ENCODE data around the gene RPS25. TPM values are rescaled to one million over a fixed set of nuclear protein-coding genes. Genes with fewer than 3 reads are reported as not detected.
"Not testable (repeated sequence)": the region's sequence is repeated elsewhere in the genome, so short reads cannot be mapped to it uniquely, and the experiment has no call there.

The RPS25 gene
- 100 to 1,000 TPM; 652 to 750 TPM for total RNA-seq
- long read RNA-seq, transcript RPS25-202 (5 exons, 835 nt): major isoform, 254 of 270 reads
- long read RNA-seq, partial matches to known transcripts: 2 of 270 reads
- long read RNA-seq, other reads (novel, unspliced or antisense): 10 of 270 reads

DNA sequence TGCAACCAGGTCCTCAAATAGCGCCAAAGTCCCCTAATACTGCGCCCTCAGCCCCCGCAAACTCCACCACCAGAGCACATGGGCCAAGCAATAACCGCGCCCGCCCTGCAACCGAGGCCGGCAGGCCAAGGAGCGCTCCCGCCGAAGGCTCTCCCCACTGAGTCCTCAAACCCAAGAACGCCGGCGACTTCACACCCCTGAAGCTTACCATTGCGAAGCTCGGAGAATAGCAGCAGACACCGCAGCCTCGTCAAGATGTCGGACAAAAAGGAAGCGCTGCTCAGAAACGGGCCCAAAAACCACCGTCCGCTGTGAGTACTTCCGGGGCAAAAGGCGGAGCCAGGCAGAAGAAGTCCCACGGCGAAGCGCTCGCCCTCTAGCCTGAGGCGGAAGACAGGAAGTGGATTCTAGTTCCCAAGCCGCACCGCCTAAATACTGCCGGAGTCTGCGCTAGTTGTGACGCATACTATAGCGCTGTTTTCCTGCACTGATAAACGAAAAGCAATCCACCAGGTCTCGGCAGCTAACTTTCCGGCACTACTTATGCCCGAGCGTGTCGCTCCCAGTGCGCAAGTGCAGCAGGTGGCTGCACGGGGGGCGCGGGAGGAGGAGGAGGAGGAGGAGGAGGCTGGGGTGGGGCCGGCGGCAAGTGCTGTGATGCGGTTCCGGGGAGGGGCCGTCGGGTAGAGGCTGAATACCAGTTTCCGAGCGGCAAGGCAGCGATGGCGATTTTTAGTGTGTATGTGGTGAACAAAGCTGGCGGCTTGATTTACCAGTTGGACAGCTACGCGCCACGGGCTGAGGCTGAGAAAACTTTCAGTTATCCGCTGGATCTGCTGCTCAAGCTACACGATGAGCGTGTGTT lies at the start of gene RPS25, which contains the start of gene TRAPPC4:
Gene RPS25 (minus strand): TSS at position 270 of the 865 bp plus-strand sequence. CDS start 59 bp downstream, at position 211.
Gene TRAPPC4 (plus strand): TSS at position 693 of the 865 bp plus-strand sequence. CDS start 30 bp downstream, at position 723.
- intact Hi-C loops (cut with DNase I, micrococcal nuclease): no loop called here
- ATAC-seq: peak; percentile 85
- DNase-seq: peak; percentile 95 to 97

DNA sequence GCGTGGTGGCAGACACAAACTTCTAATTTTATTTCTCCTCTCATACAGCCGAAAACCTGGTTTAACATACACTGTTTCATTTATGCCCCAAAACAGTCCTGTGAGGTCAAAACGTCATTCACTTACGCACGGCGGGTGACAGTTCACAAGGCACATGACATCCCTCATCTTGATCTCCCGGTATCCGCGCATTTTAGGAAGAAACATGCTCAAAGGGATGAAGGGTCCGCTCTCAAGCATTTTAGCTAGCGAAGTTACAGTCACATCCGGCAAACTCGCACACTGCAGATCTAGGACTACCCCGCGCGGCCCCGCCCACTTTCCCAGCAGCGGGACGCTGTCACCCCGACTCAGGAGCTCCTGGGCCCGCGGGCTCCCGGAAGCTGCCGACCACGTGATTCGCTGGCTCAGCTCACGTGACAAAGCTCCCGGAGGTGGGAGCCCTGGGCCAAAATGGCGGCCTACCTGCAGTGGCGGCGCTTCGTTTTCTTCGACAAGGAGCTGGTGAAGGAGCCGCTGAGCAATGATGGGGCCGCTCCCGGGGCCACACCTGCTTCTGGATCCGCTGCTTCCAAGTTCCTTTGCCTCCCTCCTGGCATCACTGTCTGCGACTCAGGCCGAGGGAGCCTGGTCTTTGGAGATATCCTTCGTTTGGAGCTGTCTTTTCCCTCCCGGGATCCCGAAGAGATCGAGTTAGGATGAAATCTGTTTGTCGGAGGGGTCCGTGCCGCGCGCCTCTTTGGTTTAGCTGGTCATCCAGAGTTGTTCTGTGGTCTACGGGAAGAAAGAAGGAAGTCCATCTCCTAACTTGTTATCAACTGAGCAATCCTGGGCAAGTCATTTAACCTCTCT lies 49.5 kb upstream of the RPS25 start, which contains the start of gene VPS11:
Gene VPS11 (plus strand): TSS at position 448 of the 852 bp plus-strand sequence. CDS start 6 bp downstream, at position 454.
- DNase-seq: peak; percentile 99
- peak; percentile 98 for ATAC-seq
- intact Hi-C loops (cut with DNase I, micrococcal nuclease): no loop called here

DNA sequence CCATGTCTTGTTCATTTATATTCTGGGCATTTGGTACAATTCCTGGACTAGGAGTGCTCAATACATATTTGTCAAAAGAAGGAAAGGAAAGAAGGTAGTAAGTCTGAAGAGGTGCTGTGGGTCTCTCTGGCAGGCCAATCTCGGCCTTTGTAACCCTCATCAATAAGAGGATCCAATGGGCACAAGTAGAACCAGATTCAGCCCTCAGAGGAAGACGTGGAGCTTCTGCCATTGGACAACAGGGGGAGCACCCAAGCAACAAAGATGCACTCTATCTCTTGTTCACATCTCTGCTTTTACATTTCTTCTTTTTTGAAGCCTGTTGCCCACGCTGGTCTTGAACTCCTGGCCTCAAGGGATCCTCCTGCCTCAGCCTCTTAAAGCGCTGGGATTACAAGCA lies 47.2 kb upstream of the RPS25 start:
- no peak for DNase-seq

DNA sequence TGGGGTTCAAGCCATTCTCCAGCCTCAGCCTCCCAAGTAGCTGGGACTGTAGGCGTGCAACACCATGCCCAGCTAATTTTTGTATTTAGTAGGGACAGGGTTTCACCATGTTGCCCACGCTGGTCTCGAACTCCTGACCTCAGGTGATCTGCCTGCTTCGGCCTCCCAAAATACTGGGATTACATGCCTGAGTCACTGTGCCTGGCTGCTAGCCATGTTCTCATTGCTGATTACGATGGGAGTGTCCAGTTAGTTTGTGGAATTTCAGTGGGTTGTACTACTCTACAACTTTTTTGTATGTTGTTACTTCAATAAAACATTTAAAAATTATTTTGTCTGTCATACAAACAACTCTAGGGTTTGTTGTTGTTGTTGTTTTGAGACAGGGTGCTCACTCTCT lies 44.6 kb upstream of the RPS25 start:
- DNase-seq (no peak), ATAC-seq (no peak)
- intact Hi-C loops (cut with DNase I, micrococcal nuclease): no loop called here

More for the DNA sequence above, 47.2 kb upstream of the RPS25 start:
- ATAC-seq: no peak
- intact Hi-C loops (cut with DNase I, micrococcal nuclease): no loop called here

DNA sequence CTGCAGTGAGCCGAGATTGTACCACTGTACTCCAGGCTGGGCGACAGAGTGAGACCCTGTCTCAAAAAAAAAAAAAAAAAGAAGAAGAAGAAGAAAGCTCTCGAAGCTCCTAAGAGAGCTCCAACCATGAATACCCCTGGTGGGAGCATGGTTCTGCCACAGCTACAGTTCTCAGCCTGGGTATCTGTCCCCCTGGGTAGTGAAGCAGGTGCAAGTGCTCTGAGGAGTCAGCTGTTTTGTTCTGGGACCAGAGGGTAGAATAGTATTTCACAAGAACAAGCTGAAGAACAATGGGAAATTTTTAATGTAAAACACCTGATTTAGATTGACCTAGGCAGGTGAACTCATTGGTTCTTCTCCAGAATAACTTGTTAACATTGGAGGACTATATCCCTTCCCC lies 43.1 kb upstream of the RPS25 start:
- ATAC-seq (no peak), DNase-seq (no peak)
- intact Hi-C loops (cut with DNase I, micrococcal nuclease): no loop called here

DNA sequence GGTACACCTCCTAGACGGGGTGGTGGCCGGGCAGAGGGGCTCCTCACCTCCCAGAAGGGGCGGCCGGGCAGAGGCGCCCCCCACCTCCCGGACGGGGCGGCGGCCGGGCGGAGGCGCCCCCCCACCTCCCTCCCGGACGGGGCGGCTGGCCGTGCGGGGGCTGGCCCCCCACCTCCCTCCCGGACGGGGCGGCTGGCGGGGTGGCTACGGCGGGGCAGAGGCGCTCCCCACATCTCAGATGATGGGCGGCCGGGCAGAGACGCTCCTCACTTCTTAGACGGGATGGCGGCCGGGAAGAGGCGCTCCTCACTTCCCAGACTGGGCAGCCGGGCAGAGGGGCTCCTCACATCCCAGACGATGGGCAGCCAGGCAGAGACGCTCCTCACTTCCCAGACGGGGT lies 41.0 kb upstream of the RPS25 start:
- ATAC-seq; intact Hi-C loops (cut with DNase I, micrococcal nuclease); DNase-seq: not testable (repeated sequence)

DNA sequence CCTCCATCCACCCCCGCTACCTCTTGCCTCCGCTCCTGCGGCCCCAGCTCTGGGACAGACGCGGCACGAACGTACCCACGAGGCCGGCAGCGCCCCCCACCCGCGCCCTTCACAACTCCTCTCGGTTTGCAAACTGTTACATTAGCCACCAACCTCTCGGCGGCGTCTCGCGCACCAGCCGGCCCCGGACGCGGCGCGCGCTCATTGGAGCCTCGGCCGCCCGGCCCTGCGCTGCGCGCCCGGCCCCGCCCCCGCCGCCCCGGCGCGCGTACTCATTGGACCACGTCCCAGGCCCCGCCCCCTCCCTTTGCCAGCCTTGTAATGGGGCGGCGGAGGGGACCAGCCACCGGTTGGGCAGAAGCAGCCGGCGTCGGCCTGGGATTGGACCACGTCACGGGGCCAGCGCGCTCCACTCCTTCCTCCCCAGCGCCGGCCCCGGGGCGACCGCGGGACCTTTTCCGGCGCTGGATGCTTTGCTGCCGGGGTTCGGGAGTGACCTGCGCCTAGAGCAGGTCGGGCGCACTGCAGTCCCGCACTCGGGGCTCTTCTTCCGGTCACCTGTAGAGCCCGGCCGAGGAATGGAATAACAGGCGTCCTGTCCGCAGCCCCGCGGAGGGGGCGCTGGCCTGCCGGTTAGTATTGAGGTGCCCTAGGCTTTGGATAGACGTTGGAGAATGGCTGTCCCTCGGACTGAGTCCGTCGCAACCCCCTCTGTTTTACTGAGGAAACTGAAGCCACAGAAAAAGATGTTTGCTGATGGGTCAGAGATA lies 39.0 kb upstream of the RPS25 start, which contains the start of gene HYOU1:
Gene HYOU1 (minus strand): TSS at position 206 of the 770 bp plus-strand sequence. CDS start 1,045 bp downstream, outside the sequence.
- DNase-seq: peak; percentile 98 to 100
- ATAC-seq: peak; percentile 93
- intact Hi-C loops (cut with DNase I, micrococcal nuclease): no loop called here

DNA sequence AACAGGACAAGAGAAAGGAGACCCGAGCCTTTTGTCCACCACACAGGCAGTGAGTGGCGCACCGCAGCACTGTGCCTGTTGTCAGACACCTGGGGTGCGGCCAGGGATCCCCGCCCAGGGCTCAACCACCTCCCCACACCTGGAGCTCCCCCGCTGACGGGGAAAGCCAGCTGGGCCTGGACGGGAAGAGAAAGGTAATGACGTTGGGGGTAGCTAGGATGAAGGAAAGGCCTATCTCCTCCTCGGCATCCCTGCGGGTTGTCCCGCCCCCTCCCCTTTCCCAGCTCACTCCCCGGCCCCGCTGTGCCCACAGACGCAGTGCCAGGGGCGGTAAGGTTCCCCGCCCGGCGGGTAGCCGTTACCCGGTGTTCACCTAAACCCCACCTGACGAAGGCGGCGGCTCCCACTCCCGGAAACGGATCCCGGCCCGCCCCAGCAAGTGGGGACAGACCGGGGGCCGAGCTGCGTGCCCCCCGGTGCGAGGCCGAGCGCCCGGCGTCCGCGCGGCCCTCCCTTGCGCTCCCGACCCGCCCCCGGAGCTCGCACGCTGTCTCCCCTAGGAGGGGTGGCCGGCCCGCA lies 38.4 kb upstream of the RPS25 start:
- ATAC-seq: peak; percentile 51
- intact Hi-C loops (cut with DNase I, micrococcal nuclease): no loop called here
- DNase-seq: peak; percentile 64 to 66

DNA sequence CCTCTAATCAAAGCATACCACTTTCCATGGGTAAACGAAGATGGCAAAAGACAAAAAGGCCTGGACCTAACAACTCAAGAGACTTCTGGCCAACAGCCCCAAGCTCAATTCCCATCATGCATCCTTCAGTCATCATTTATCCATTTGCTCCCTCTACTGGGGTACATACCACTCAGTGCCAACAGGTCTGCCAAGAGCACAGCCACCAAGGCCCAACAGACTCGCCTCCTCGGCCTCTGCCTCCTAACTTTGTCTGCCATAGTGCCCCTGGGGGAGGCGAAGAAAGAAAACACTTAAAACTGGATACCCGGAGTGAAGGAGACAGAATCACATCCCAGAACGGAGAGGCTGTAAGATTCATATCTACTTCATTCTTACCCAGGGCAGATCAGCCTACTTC lies 37.8 kb upstream of the RPS25 start:
- no peak for ATAC-seq
- intact Hi-C loops (cut with DNase I, micrococcal nuclease): no loop called here
- DNase-seq: no peak

DNA sequence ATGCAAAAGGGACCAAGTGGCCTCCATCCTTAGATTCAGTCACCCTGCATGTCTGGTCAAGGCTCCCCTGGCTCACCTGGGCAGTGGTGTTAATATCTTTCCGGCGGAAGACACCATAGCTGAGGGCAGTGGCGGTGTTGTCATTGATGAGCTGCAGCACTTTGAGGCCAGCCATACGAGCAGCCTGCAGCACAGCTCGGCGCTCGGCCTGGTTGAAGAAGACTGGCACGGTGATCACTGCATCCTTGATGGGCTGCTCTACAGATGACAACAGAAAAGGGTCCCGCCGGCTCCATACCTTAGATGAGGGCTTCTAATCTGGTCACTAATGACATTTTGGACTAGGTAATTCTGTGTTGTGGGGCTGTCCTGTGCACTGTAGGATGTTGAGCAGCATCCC lies 36.3 kb upstream of the RPS25 start:
- DNase-seq (no peak), ATAC-seq (no peak)
- intact Hi-C loops (cut with DNase I, micrococcal nuclease): no loop called here

DNA sequence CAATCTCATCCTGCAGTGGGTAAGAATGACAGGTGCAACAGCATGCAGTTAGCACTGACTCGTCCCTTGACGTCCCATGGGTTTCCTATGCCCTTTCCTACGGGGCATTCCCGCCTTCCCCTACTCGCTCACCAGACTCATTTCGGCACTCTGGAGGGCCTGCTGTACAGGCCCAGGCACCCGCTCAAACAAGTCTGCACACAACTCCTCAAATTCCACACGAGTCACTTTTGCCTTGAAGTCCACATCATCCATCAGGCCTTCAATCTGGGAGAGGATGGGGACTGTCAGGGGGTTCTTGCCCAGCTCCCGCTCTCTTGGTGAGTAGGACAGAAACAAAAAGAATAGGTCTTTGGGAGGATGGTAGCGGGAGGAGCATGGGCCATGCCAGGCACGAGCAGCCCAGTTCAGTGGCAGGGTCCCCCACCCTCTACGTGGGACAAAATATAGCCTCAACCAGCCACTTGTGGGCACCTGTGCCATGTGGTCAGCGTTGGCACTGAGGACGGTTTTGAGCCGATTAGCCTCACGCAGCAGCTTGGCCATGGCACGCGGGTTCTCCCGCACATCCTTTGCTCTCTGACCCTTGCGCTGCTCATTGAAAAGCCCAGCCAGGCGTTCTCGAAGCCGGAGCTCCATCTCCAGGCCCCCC lies 34.1 kb upstream of the RPS25 start:
- ATAC-seq: no peak
- intact Hi-C loops (cut with DNase I, micrococcal nuclease): no loop called here
- DNase-seq: no peak

DNA sequence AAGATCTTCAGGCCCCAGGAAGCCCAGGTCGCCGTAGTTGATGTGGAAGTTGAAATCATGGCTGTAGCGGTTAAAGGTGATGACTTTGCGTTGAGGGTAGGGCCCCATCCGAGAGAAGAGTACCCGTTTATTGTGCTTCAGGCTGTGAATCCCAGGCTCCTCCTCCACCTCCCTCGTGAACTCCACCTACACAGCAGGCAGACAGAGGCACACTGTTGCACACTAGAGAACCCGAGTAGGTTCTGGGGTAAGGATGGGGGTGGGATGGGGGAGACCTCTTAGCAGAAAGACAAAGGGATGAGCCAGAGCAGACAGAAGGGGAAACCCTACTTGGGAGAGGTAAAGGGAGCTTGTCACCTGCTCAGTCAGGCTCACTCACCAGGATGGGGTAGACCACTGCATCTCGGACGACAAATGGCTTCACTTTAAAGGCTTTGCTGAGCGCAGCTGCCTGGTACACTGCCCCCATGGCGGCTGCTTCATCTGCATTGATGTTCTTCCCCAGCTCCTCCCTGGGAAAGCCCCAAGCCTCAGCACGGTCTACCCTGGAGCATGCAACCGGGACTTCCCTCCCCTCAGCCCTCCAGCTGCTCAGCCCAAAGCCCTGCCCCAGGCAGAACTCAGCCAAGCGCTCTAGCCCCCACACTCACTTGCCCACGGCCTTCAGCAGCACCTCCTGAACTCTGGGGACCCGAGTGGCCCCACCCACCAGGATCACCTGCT lies 33.5 kb upstream of the RPS25 start:
- DNase-seq (no peak), ATAC-seq (no peak)
- intact Hi-C loops (cut with DNase I, micrococcal nuclease): no loop called here

DNA sequence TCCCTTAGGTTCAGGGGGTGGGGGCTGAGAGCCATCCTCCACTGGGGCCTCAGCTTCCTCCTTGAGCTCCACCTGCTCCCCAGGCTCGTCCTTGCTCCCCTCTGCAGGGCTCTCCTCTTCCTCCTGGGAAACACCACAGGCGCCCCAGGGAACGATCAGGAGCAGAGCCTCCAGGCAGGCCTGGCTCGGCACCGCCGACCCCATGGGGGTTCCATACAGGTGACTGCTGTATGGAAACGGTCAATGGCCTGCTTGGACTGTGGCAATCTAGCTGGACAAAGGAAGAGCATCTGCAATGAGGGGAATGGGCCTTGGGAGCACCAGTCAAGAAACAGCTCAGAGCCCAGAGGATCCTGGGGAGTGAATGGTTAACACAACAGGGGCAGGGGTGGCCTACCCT lies 30.9 kb upstream of the RPS25 start:
- ATAC-seq (no peak), DNase-seq (no peak)
- intact Hi-C loops (cut with DNase I, micrococcal nuclease): no loop called here

DNA sequence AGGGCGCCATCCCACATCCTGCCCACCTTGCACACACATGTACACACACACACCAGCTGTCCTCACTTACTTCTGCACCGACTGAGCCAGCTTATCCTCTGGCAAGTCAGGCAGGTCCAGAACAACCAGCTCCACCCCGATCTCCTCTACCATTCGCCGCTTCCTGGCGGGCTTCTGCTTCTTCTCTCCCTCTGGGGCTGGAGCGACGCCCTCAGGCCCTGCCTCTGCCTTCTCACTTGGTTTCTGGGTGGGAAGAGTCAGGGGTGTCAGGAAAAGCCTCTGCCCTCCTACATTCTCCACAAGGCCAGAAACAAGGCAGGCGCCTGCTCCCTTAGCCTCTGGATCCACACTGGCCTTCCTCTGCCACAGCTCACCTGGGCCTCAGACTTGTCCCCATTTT lies 30.5 kb upstream of the RPS25 start:
- DNase-seq: no peak
- ATAC-seq: no peak
- intact Hi-C loops (cut with DNase I, micrococcal nuclease): no loop called here

DNA sequence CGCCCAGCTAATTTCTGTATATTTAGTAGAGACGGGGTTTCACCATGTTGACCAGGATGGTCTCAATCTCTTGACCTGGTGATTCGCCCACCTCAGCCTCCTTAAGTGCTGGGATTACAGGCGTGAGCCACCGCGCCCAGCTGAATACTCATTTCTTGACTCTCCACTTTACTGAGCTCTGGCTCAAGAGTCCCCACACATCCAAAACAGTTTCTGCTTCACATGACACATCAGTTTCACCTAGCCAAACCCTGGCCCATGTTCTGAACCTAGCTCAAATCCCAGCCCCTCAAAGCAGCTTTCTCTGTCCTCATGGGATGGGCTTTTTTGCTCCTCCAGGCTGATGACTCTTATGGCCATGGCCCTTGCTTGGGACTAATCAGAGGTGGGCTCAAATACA lies 29.1 kb upstream of the RPS25 start:
- no peak for DNase-seq
- intact Hi-C loops (cut with DNase I, micrococcal nuclease): no loop called here
- no peak for ATAC-seq

DNA sequence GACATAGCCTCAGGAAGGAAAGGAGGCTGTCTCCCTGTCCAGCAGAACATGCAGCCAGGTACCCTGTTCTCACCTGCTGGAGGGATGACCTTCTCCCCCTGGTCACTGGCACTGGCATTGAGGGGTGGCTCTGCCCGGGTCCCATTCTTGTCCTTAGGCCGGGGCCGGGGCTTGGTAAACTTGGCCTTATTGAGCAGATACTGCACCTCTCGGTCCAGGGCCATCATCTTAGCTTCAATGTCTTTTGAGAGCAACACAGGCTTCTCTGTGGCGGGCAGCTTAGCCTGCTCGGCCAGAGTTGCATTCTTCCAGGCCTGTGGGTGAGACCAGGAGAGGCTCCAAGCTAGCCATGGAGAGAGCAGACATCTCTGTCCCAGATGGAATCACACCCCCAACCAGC lies 28.3 kb upstream of the RPS25 start:
- ATAC-seq (no peak), DNase-seq (no peak)
- intact Hi-C loops (cut with DNase I, micrococcal nuclease): no loop called here

DNA sequence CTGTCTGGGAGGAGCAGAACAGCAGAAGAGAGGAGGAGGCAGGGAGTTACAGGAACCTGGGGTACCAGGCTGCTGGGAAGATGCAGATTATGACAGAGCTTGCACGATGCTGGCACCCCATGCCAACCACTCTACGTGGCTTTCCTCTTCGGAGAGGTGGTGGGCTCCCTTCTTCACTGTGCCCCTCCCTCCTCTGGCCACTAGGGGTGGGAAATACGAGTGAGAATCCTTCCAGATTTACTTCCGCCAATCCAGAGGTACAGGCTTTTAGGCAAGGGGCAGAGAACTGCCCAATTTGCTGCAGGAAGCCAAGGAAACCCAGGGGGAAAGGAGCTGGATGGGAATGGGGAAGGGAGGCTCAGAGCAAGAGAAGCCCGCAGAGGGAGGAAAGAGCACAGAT lies 26.6 kb upstream of the RPS25 start:
- DNase-seq (no peak), ATAC-seq (no peak)
- intact Hi-C loops (cut with DNase I, micrococcal nuclease): no loop called here
